ENCODE data around the gene TBL3. TPM values are rescaled to one million over a fixed set of nuclear protein-coding genes. Genes with fewer than 3 reads are reported as not detected.

Gene TBL3
- total and polyA plus RNA-seq, 4 donors = 23.9 to 58.8 (median 44.1) TPM

- DNase-seq (no peak), ATAC-seq (ENCODE audit: insufficient read depth, low FRiP score) (no peak)
- Histone ChIP-seq H3K9ac (ENCODE audit: insufficient read depth in 1 of 2, low read length in 2 of 2) (no peak overlapping the region), H3K9me3 (ENCODE audit: control insufficient read depth in 4 of 4, insufficient read depth in 3 of 4, low read length in 3 of 4) (peaks cover 0 to 1% (median 0%) of the 10 kb centered on the region in 4 donors), H3K27ac (ENCODE audit: low read depth in 1 of 2, low read length in 1 of 2) (no peak overlapping the region), H3K27me3 (ENCODE audit: control insufficient read depth in 3 of 3, insufficient read depth in 3 of 3, low read length in 2 of 3) (no peaks in the 10 kb centered on the region), H3K36me3 (ENCODE audit: control insufficient read depth in 4 of 4, insufficient read depth in 4 of 4, low read length in 4 of 4) (peaks cover 0 to 8% (median 4%) of the 10 kb centered on the region in 4 donors), H3K4me3 (no peak overlapping the region), H3K4me1 (ENCODE audit: control insufficient read depth in 5 of 5, insufficient read depth in 5 of 5, low read length in 5 of 5) (no peaks in the 10 kb centered on the region)
- 62 to 74% methylated on average over 22 to 23 of the region's 23 CpGs for WGBS, 2 donors
- TF ChIP-seq CTCF (IDR thresholded peaks at IDR 0.05; ENCODE audit: control extremely low read depth, extremely low read depth) = no peak
Observed at GRCh38 chr16:1933097-1933661, 38.7 kb upstream of the TBL3 start.

GRCh38 chr16:1936945-1937479, 34.8 kb upstream of the TBL3 start:
- Histone ChIP-seq H3K9ac (ENCODE audit: insufficient read depth in 1 of 2, low read length in 2 of 2) (no peak overlapping the region), H3K4me1 (ENCODE audit: control insufficient read depth in 5 of 5, insufficient read depth in 5 of 5, low read length in 5 of 5) (peaks cover 0 to 7% (median 2%) of the 10 kb centered on the region in 5 donors), H3K36me3 (ENCODE audit: control insufficient read depth in 4 of 4, insufficient read depth in 4 of 4, low read length in 4 of 4) (peaks cover 2 to 33% (median 8%) of the 10 kb centered on the region in 4 donors), H3K27ac (ENCODE audit: low read depth in 1 of 2, low read length in 1 of 2) (no peak overlapping the region), H3K27me3 (ENCODE audit: control insufficient read depth in 3 of 3, insufficient read depth in 3 of 3, low read length in 2 of 3) (no peaks in the 10 kb centered on the region), H3K9me3 (ENCODE audit: control insufficient read depth in 4 of 4, insufficient read depth in 3 of 4, low read length in 3 of 4) (peaks cover 0 to 1% (median 0%) of the 10 kb centered on the region in 4 donors), H3K4me3 (no peak overlapping the region)
- WGBS, 2 donors = 94% methylated on average over 11 of the region's 11 CpGs
- DNase-seq (no peak), ATAC-seq (ENCODE audit: insufficient read depth, low FRiP score) (no peak)
- TF ChIP-seq CTCF (IDR thresholded peaks at IDR 0.05; ENCODE audit: control extremely low read depth, extremely low read depth) = no peak

- H3K9ac ChIP-seq (ENCODE audit: insufficient read depth in 1 of 2, low read length in 2 of 2) = no peak overlapping the region
- no peak for TF ChIP-seq CTCF (IDR thresholded peaks at IDR 0.05; ENCODE audit: control extremely low read depth, extremely low read depth)
- no peak overlapping the region for H3K4me3 ChIP-seq
- H3K27ac ChIP-seq (ENCODE audit: low read depth in 1 of 2, low read length in 1 of 2) = peak overlapping the region in 1 of 2 donors; percentile 62
- H3K36me3 ChIP-seq (ENCODE audit: control insufficient read depth in 4 of 4, insufficient read depth in 4 of 4, low read length in 4 of 4) = peaks cover 2 to 33% (median 8%) of the 10 kb centered on the region in 4 donors
- no peak for DNase-seq
- H3K4me1 ChIP-seq (ENCODE audit: control insufficient read depth in 5 of 5, insufficient read depth in 5 of 5, low read length in 5 of 5) = peaks cover 0 to 12% (median 7%) of the 10 kb centered on the region in 5 donors
- H3K9me3 ChIP-seq (ENCODE audit: control insufficient read depth in 4 of 4, insufficient read depth in 3 of 4, low read length in 3 of 4) = peaks cover 0 to 1% (median 0%) of the 10 kb centered on the region in 4 donors
- WGBS, 2 donors = 38 to 77% methylated on average over 10 of the region's 10 CpGs
- no peaks in the 10 kb centered on the region for H3K27me3 ChIP-seq (ENCODE audit: control insufficient read depth in 3 of 3, insufficient read depth in 3 of 3, low read length in 2 of 3)
- no peak for ATAC-seq (ENCODE audit: insufficient read depth, low FRiP score)
Observed at GRCh38 chr16:1938316-1938715, 33.5 kb upstream of the TBL3 start.
